HS-27A (cell line): ENCODE results near the gene LIX1L.

Experiments used
- DNase-seq: peaks from one replicate; pipeline ENCODE4 v3.0.0-alpha.2; 2012; ENCODE audit warnings: low read depth, missing footprints

The LIX1L gene

DNA sequence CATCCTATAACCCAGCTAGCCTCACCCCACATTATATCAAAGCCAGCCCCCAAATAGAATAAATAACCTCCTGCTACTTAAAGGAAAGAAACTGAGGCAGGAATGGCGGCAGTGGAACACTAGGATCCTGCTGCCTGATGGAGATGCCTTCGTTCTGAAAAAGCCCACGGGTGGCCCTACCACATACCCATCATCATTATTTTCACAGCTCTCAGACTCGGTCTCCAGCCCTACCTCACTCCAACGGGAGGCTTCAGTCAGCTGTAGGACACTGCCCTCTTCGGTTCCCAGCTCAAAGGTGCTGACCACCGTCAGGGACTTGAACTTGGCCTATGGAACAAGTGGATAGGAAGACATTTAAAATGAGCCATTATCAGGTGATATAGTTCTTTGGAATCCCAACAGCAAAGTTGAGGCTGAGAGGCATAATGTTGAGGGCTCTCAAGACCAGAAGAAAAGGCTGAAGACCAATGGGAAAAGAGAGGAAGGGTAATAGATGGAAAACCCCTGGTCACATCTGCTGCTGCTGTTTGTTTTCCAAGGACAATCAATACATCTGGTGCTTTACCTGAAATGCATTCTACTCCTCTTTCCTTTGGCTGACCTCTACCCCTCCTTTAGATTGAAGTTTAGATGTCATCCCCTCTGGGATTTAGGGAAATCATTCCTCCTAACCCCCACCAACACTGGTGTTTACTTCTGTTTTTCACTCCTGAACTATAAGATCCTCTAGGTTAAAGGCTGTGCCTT, 64.3 kb downstream of the LIX1L start:
- no peak for DNase-seq

- no peak for DNase-seq
Observed at GRCh38 chr1:145892486-145893087, 65.2 kb downstream of the LIX1L start.

- DNase-seq: peak; percentile 96
Observed at GRCh38 chr1:145891587-145892485, 66.0 kb downstream of the LIX1L start.

GRCh38 chr1:145891143-145891542, 66.7 kb downstream of the LIX1L start:
- no peak for DNase-seq

DNA sequence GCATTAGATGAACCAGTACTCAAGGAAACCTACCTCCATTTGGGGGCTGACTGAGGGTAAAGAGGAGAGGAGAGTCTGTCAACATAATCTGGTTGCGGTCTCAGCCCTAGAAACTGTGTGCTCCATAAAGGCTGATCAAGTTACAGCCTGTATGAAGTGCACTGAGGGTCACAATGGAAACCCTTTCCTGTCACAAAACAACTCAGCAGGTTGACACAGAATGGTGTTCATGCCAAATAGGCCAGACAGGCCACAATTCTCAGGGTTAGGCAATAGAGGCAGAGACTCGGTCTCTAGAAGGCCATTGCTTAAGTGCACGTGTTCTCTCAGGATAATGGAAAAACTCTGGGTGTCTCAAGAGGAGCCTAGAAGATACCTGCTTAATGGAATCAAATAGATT, 68.1 kb downstream of the LIX1L start:
- no peak for DNase-seq

GRCh38 chr1:145887631-145888030, 70.2 kb downstream of the LIX1L start:
- no peak for DNase-seq

DNA sequence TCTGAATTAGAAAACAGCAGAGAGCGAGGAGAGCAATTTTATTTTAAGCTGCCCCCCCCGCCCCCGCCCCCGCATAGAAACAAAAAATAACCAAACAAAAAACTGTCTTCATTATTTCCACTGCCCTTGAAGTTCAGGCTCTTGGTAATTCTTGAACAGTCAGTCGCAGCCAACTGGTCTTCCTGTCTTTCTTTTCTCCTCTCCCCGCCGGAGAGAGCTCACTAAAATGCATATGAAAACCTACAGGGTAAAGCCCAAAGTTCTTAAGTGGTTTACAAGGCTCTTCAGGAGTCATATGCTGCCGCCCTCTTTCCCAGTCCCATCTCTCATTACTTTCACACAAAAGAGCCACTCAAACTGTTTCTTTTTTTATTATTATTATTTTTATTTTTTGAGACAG, 71.0 kb downstream of the LIX1L start:
- no peak for DNase-seq

DNA sequence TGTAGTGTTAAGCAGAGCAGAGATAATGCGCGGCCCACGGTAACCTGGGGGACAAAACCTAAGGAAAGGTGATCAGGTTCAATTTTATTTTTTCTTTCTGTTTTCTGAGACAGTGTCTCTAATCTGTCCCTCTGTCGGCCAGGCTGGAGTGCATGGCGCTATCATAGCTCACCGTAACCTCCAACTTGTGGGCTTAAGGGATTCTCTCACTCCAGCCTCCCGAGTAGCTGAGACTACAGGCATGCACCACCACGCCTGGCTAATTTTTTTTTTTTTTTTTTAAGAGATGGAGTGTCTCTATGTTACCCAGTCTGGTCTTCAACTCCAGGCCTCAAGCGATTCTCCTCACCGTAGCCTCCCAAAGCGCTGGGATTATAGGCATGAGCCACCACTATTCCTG, 71.4 kb downstream of the LIX1L start:
- no peak for DNase-seq

DNA sequence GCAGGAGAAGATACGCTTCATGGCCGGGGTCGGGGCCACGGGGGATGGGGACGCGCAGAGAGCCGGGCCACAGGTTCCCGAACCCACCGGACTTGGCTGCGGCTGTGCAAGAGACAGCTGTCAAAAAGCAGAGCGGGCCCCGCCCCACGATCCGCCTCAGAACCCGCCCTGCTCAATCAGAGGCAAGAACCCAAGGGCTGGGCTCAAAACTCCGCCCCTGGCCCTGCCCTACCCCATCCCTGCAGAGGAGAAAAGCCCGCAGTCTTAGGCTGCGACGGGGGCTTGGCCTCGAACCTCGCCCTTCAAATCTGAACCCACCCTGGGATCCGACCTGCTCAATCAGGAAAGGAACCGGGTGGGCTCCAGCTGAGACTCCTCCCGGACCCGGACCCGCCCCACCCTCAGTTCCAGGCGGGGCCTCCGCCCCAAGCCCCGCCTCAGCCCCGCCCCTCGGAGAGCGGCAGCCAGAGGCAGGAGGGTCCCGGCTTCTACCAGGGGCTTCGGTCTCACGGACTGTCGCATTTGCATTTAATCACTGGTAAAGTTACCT, 72.0 kb downstream of the LIX1L start, which contains the start of gene ANKRD35:
ANKRD35 (minus strand) TSS at position 129 of the 550 bp plus-strand sequence; CDS start at position 21, 108 bp downstream.
- DNase-seq: no peak

DNA sequence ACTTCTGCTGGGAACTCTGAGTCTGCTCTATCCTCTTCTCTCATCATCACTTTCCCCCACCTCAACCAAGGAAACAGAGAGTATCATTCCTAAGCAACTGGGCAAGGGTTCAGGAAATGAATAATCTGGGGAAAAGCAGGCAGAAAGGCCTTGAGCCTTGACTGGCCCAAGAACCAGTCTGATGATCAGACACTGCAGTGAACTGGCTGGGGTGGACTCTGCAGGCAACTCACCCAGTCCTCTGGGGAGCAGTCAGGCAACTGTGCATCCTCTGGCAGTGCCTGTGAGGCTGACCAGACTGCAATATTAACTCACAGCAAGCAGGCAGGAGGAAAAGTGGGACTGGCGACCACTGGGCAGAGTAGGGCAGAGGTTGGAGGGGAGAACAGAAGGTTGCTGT, 73.1 kb downstream of the LIX1L start:
- no peak for DNase-seq
